Muscle of leg (tissue), 11 donors: ENCODE data around the gene TMC4. TPM values are rescaled to one million over a fixed set of nuclear protein-coding genes. Genes with fewer than 3 reads are reported as not detected.

Experiments
- DNase-seq: peaks from one replicate; pipeline ENCODE4 v3.0.0; 2013
- H3K27ac ChIP-seq: one replicate; pipeline ENCODE4 v1.5.1; 2013; ENCODE audit warnings: mild to moderate bottlenecking, low read length, control low read depth
- H3K27me3 ChIP-seq: one replicate; pipeline ENCODE4 v1.6.1; 2013; ENCODE audit warnings: low read length; ENCODE audit not compliant: control insufficient read depth, insufficient read depth
- H3K36me3 ChIP-seq: one replicate; pipeline ENCODE4 v1.6.1; 2013; ENCODE audit warnings: low read length; ENCODE audit not compliant: control insufficient read depth, insufficient read depth
- H3K4me1 ChIP-seq: one replicate; pipeline ENCODE4 v1.6.1; 2013; ENCODE audit warnings: low read length; ENCODE audit not compliant: control insufficient read depth, insufficient read depth
- H3K4me3 ChIP-seq: one replicate; pipeline ENCODE4 v1.5.1; 2013; ENCODE audit warnings: low read length, control low read depth
- H3K9me3 ChIP-seq: replicated peaks from 2 replicates; pipeline ENCODE4 v1.6.1; 2013; ENCODE audit warnings: low read depth, low read length; ENCODE audit not compliant: control insufficient read depth
- WGBS: methylation state at CpG from one replicate; pipeline ENCODE4 v1.1.5; 2013; ENCODE audit warnings: missing lambda C conversion rate; ENCODE audit not compliant: insufficient coverage; 5-methylcytosine and 5-hydroxymethylcytosine counted together
- polyA plus RNA-seq, 8 donors: library from polyadenylated mRNA; unstranded; fragments of 120-200 nt; gene quantifications; one replicate each; pipeline versions ENCODE4 v1.2.1 to v1.2.3, GENCODE V29; 2013; ENCODE audit warnings: inconsistent platforms in 1 of 8, low replicate concordance in 1 of 8; ENCODE audit not compliant: insufficient read length in 8 of 8, insufficient read depth in 1 of 8
- total RNA-seq: library from RNA; stranded (reverse); fragments of 120-200 nt; gene quantifications from one replicate; pipeline ENCODE4 v1.2.4, GENCODE V29; 2013

The TMC4 gene
- total and polyA plus RNA-seq, 9 donors, result 1.5 to 8.0 (median 3.5) TPM

- no peaks in the 10 kb centered on the region for H3K9me3 ChIP-seq
- H3K27me3 ChIP-seq, result no peaks in the 10 kb centered on the region
- peaks cover 20% of the 10 kb centered on the region for H3K36me3 ChIP-seq
- 70% methylated on average over 2 of the region's 2 CpGs for WGBS
- no peak for DNase-seq
- H3K4me3 ChIP-seq, result no peak overlapping the region
- H3K4me1 ChIP-seq, result peaks cover 16% of the 10 kb centered on the region
- no peak overlapping the region for H3K27ac ChIP-seq
These were observed 38.9 kb downstream of the TMC4 start for GRCh38 chr19:54133957-54134590.

DNA sequence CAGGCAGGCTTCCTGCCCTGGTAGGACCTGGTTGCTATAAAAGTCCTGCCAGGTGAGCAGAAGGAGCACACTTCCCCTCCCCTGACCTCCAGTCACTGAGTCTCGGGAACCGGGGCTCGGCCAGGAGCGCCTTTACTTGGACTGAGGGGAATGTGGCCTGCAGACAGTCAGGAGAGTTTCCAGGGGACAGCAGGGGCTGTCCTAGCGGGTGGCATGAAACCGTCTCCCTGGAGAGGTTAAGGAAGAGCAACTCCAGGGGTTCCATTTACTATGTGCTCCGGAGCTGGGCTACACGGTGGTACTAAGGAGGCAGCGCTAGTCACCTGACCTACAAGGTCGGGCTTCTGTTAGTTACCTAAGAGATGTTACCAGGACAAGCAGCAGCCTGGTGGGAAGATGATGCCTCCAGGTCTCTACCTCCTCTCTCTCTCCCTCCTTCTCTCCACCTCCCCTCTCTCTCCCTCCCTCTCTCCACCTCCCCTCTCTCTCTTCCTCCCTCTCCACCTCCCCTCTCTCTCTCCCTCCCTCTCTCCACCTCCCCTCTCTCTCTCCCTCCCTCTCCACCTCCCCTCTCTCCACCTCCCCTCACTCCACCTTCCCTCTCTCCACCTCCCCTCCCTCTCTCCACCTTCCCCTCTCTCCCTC lies 39.5 kb downstream of the TMC4 start:
- DNase-seq, result peak; percentile 89
- 62% methylated on average over 5 of the region's 10 CpGs for WGBS
- Histone ChIP-seq H3K27ac (no peak overlapping the region), H3K27me3 (no peaks in the 10 kb centered on the region), H3K4me3 (no peak overlapping the region), H3K9me3 (no peaks in the 10 kb centered on the region), H3K4me1 (peaks cover 10% of the 10 kb centered on the region), H3K36me3 (peaks cover 26% of the 10 kb centered on the region)

GRCh38 chr19:54129617-54129996 lies 43.4 kb downstream of the TMC4 start:
- no peak overlapping the region for H3K27ac ChIP-seq

GRCh38 chr19:54128796-54129616 lies 44.0 kb downstream of the TMC4 start:
- Histone ChIP-seq H3K27ac (no peak overlapping the region), H3K4me3 (no peak overlapping the region), H3K4me1 (no peaks in the 10 kb centered on the region), H3K36me3 (peaks cover 64% of the 10 kb centered on the region), H3K27me3 (no peaks in the 10 kb centered on the region), H3K9me3 (no peaks in the 10 kb centered on the region)
- 93% methylated on average over 38 of the region's 41 CpGs for WGBS
- no peak for DNase-seq

More at GRCh38 chr19:54129617-54129996, 43.4 kb downstream of the TMC4 start:
- H3K9me3 ChIP-seq, result no peaks in the 10 kb centered on the region
- peaks cover 58% of the 10 kb centered on the region for H3K36me3 ChIP-seq
- H3K4me1 ChIP-seq, result no peaks in the 10 kb centered on the region
- no peak for DNase-seq
- 93% methylated on average over 20 of the region's 20 CpGs for WGBS
- no peaks in the 10 kb centered on the region for H3K27me3 ChIP-seq
- H3K4me3 ChIP-seq, result no peak overlapping the region

DNA sequence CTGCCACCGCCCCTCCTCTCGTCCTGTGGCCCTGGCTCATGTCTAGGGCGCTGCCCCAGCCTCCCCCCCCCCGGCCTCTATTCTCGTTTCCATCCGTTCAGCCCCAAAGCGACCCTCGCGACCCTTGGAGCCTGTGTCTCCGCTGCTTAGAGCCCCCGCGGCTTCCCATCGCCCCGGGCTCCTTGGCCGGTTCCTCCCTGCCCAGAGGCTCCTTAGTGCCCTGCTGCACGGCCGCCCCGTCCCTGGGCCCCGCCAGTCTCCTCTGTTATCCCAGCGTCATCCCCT lies 44.6 kb downstream of the TMC4 start:
- Histone ChIP-seq H3K27ac (no peak overlapping the region), H3K27me3 (no peaks in the 10 kb centered on the region), H3K36me3 (peaks cover 71% of the 10 kb centered on the region), H3K4me3 (no peak overlapping the region), H3K4me1 (no peaks in the 10 kb centered on the region), H3K9me3 (no peaks in the 10 kb centered on the region)
- 83% methylated on average over 20 of the region's 20 CpGs for WGBS
- no peak for DNase-seq

- no peak for DNase-seq
- H3K4me3 ChIP-seq, result no peak overlapping the region
- H3K36me3 ChIP-seq, result peaks cover 76% of the 10 kb centered on the region
- no peaks in the 10 kb centered on the region for H3K27me3 ChIP-seq
- H3K4me1 ChIP-seq, result no peaks in the 10 kb centered on the region
- H3K9me3 ChIP-seq, result no peaks in the 10 kb centered on the region
- no peak overlapping the region for H3K27ac ChIP-seq
- WGBS, result 93% methylated on average over 32 of the region's 44 CpGs
These were observed 45.1 kb downstream of the TMC4 start for GRCh38 chr19:54127688-54128440.

DNA sequence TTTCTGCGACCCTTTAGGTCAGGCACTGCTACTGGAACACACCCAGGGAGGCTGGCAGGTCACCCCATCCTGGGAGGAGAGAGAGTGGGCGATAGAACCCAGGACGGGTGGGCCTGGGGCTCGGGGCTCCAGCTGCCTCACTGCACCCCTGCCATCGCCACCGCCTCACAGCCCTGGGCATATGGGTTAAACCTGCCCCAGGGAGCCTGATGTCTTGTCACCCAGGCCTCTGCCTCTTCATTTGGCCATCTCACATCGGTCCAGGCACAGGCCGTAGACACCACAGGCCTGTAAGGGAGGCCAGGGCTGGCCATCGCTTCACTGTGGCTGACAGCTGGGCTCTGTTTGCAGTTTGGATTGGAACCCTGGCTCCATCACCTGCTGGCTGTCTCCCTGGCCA lies 47.2 kb downstream of the TMC4 start:
- Histone ChIP-seq H3K4me3 (no peak overlapping the region), H3K36me3 (peaks cover 83% of the 10 kb centered on the region), H3K9me3 (no peaks in the 10 kb centered on the region), H3K4me1 (no peaks in the 10 kb centered on the region), H3K27me3 (no peaks in the 10 kb centered on the region), H3K27ac (no peak overlapping the region)
- WGBS, result 89% methylated on average over 9 of the region's 9 CpGs
- DNase-seq, result no peak

DNA sequence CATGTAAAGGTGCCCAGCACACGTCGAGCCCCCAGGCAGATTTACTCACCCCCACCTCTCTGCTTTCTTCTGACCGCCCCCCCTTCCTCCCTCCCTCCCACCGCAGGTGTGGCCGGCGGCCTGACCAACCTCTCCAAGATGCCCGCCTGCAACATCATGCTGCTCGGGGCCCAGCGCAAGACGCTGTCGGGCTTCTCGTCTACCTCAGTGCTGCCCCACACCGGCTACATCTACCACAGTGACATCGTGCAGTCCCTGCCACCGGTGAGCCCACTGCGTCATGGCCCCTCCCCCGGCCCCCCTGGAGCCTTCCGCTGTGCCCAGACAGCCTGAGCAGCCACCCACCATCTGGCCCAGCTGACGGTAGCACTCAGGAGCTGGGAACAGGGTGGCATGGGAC lies 48.6 kb downstream of the TMC4 start:
- Histone ChIP-seq H3K27ac (no peak overlapping the region), H3K4me3 (no peak overlapping the region), H3K4me1 (no peaks in the 10 kb centered on the region), H3K36me3 (peaks cover 91% of the 10 kb centered on the region), H3K27me3 (no peaks in the 10 kb centered on the region), H3K9me3 (no peaks in the 10 kb centered on the region)
- DNase-seq, result no peak
- WGBS, result 91% methylated on average over 19 of the region's 19 CpGs

DNA sequence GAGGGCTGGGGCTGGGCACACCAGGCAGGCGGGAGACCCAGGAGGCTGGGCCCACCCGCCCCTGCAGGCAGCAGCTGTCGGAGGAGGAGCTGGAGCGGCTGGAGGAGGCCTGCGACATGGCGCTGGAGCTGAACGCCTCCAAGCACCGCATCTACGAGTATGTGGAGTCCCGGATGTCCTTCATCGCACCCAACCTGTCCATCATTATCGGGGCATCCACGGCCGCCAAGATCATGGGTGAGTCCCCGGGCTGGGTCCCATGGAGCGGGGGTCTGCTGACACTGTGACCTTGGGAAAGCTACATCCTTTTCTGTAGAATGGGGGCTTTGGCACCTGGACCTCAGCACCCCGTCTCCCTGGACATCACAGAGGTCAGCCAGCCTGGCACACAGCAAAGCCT lies 49.3 kb downstream of the TMC4 start:
- Histone ChIP-seq H3K4me3 (no peak overlapping the region), H3K36me3 (peaks cover 85% of the 10 kb centered on the region), H3K27me3 (no peaks in the 10 kb centered on the region), H3K9me3 (no peaks in the 10 kb centered on the region), H3K27ac (no peak overlapping the region), H3K4me1 (no peaks in the 10 kb centered on the region)
- 88% methylated on average over 15 of the region's 17 CpGs for WGBS
- no peak for DNase-seq

DNA sequence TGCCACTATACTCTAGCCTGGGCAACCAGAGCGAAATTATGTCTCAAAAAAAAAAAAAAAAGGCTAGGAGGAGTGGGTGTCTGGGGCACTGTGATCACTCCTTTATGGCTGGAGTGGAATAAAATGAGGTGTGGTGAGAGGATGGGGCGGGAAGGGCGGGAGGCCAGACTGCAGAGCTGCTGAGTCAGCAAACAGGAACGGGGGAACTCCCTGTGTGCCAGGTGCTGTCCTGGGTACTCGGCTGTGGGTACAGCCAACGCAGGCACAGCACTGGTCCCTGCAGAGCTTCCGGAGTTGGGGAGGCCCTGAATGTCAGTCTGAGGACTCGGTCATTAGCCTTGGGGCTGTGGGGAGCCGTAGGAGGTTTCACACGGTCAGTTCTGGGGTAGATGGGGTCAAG lies 51.7 kb downstream of the TMC4 start:
- 96% methylated on average over 7 of the region's 10 CpGs for WGBS
- Histone ChIP-seq H3K27me3 (no peaks in the 10 kb centered on the region), H3K36me3 (peaks cover 74% of the 10 kb centered on the region), H3K4me3 (no peak overlapping the region), H3K4me1 (peaks cover 4% of the 10 kb centered on the region), H3K9me3 (no peaks in the 10 kb centered on the region), H3K27ac (no peak overlapping the region)
- no peak for DNase-seq
